ENCODE measurements around the gene EPB41L2.

DNA sequence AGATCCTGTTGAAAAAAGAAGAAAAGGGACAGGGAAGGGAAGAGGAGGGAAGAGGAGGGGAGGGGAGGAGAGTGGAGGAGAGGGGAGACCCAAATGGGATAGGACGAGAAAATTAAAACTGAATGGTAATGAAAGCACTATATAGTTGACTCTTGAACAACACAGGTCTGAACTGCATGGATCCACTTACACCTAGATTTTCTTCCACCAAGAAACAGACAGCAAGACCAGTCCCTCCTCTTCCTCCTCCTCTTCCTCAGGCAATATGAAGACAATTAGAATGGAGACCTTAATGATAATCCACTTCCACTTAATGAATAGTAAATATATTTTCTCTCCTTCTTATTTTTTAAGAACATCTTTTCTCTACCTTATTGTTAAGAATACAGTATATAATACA is 113.5 kb downstream of the EPB41L2 start:
- TF ChIP-seq REST (IDR thresholded peaks at IDR 0.05; ENCODE audit: insufficient read depth in 1 of 2, low read depth in 2 of 2, low read length in 2 of 2), result no peak
- no peak for TF ChIP-seq POLR2AphosphoS5 (IDR thresholded peaks at IDR 0.05; ENCODE audit: low read depth, low read length)
- no peak for TF ChIP-seq SIN3A (IDR thresholded peaks at IDR 0.05; ENCODE audit: borderline replicate concordance, insufficient read depth, low read length)
- no peak for TF ChIP-seq TAF1 (IDR thresholded peaks at IDR 0.05; ENCODE audit: borderline replicate concordance, insufficient read depth, low read length)
- no peak for TF ChIP-seq FOXP2 (optimal IDR thresholded peaks at IDR 0.05; ENCODE audit: borderline replicate concordance, extremely low read depth, extremely low read length, insufficient read depth)
